ENCODE measurements around the gene AAK1.

The AAK1 gene

DNA sequence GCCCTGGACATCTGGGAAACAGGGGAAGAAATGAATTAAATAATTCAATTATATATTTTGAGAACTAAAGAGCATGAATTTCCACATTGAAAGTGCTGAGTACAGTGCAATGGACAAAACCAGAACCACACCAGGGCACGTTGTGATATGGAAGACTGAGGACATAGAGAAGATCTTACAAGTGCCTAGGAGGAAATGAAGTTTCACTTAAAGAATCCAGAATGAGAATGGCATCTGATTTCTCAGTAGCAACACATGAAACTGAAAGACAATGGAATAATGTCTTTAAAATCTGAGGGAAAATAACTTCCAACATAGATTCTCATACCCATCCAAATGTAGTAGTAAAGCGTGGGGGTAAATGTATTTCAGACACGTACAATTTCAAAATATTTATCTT is 20.3 kb upstream of the AAK1 start:
- TF ChIP-seq EGR1 (IDR thresholded peaks at IDR 0.05) (no peak), NFIC (IDR thresholded peaks at IDR 0.05) (no peak)

DNA sequence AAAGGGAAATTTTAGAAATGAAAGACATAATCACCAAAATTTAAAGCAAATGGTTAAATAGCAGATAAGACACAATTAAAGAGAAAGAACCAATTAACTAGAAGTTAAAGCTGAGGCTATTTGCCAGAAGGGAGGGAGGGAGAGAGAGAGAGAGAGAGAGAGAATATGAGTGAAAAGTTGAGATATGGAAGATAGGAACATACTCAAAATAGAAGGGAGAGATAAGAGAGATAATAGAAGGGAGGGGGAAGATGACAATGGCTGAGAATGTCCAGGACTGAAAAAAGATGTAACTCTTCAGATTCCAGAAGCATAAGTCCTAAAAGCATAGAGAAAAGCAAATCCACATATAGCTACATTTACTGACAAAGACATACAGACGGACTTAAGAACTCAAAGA is 17.1 kb upstream of the AAK1 start:
- no peak for TF ChIP-seq ZBTB7A (IDR thresholded peaks at IDR 0.05; ENCODE audit: low read depth)
- TF ChIP-seq, protein P1, sequence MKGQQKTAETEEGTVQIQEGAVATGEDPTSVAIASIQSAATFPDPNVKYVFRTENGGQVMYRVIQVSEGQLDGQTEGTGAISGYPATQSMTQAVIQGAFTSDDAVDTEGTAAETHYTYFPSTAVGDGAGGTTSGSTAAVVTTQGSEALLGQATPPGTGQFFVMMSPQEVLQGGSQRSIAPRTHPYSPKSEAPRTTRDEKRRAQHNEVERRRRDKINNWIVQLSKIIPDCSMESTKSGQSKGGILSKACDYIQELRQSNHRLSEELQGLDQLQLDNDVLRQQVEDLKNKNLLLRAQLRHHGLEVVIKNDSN (IDR thresholded peaks at IDR 0.05): no peak
- no peak for TF ChIP-seq TCF12 (IDR thresholded peaks at IDR 0.05; ENCODE audit: low read depth)
- TF ChIP-seq EGR1 (IDR thresholded peaks at IDR 0.05): no peak
- no peak for TF ChIP-seq NFIC (IDR thresholded peaks at IDR 0.05)
- TF ChIP-seq, protein P2, sequence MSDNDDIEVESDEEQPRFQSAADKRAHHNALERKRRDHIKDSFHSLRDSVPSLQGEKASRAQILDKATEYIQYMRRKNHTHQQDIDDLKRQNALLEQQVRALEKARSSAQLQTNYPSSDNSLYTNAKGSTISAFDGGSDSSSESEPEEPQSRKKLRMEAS (IDR thresholded peaks at IDR 0.05): no peak
- no peak for TF ChIP-seq FOXM1 (IDR thresholded peaks at IDR 0.05; ENCODE audit: borderline replicate concordance, low read depth)
- no peak for TF ChIP-seq YY1 (IDR thresholded peaks at IDR 0.05; ENCODE audit: low read depth)
- TF ChIP-seq TEAD4 (IDR thresholded peaks at IDR 0.05): no peak
- no peak for TF ChIP-seq TAF1 (IDR thresholded peaks at IDR 0.05; ENCODE audit: low read depth)
- TF ChIP-seq, protein P3, sequence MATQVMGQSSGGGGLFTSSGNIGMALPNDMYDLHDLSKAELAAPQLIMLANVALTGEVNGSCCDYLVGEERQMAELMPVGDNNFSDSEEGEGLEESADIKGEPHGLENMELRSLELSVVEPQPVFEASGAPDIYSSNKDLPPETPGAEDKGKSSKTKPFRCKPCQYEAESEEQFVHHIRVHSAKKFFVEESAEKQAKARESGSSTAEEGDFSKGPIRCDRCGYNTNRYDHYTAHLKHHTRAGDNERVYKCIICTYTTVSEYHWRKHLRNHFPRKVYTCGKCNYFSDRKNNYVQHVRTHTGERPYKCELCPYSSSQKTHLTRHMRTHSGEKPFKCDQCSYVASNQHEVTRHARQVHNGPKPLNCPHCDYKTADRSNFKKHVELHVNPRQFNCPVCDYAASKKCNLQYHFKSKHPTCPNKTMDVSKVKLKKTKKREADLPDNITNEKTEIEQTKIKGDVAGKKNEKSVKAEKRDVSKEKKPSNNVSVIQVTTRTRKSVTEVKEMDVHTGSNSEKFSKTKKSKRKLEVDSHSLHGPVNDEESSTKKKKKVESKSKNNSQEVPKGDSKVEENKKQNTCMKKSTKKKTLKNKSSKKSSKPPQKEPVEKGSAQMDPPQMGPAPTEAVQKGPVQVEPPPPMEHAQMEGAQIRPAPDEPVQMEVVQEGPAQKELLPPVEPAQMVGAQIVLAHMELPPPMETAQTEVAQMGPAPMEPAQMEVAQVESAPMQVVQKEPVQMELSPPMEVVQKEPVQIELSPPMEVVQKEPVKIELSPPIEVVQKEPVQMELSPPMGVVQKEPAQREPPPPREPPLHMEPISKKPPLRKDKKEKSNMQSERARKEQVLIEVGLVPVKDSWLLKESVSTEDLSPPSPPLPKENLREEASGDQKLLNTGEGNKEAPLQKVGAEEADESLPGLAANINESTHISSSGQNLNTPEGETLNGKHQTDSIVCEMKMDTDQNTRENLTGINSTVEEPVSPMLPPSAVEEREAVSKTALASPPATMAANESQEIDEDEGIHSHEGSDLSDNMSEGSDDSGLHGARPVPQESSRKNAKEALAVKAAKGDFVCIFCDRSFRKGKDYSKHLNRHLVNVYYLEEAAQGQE (IDR thresholded peaks at IDR 0.05; ENCODE audit: low read depth): no peak
- TF ChIP-seq RAD21 (IDR thresholded peaks at IDR 0.05; ENCODE audit: low read depth): no peak
- no peak for TF ChIP-seq CREB1 (IDR thresholded peaks at IDR 0.05; ENCODE audit: low read depth)
- no peak for TF ChIP-seq EP300 (IDR thresholded peaks at IDR 0.05; ENCODE audit: borderline replicate concordance)

DNA sequence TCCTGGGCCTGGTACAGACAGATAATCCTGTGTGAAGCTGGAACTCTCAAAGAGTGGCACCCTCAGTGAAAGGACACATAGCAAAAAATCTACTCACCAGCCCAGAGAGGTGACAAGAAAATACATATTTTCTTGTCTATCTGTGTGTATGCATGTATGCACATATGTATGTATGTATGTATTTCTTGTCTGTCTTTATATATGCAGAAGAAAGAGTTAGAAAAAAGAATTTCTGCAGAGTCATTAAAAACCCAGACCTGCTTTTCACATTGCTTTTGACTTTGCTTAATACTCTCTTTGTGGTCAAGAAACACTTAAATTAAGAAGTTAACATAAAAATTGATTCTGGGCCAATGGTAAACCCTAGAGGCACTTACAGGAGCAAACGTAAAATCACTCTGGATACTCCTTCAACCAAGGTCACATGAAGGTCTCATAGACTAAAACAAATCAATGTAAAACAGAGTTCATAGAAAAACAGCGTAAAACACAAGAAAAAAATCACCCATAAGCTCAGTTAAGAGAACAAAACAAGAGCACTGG is 16.5 kb upstream of the AAK1 start:
- TF ChIP-seq YY1 (IDR thresholded peaks at IDR 0.05; ENCODE audit: low read depth): no peak
- no peak for TF ChIP-seq RAD21 (IDR thresholded peaks at IDR 0.05; ENCODE audit: low read depth)
- TF ChIP-seq, protein P3 (IDR thresholded peaks at IDR 0.05; ENCODE audit: low read depth): no peak
- TF ChIP-seq, protein P1 (IDR thresholded peaks at IDR 0.05): no peak
- TF ChIP-seq EGR1 (IDR thresholded peaks at IDR 0.05): no peak
- TF ChIP-seq NFIC (IDR thresholded peaks at IDR 0.05): no peak
- TF ChIP-seq, protein P2 (IDR thresholded peaks at IDR 0.05): no peak
- no peak for TF ChIP-seq TAF1 (IDR thresholded peaks at IDR 0.05; ENCODE audit: low read depth)
- TF ChIP-seq EP300 (IDR thresholded peaks at IDR 0.05; ENCODE audit: borderline replicate concordance): no peak
- TF ChIP-seq TEAD4 (IDR thresholded peaks at IDR 0.05): no peak
- no peak for TF ChIP-seq FOXM1 (IDR thresholded peaks at IDR 0.05; ENCODE audit: borderline replicate concordance, low read depth)
- no peak for TF ChIP-seq TCF12 (IDR thresholded peaks at IDR 0.05; ENCODE audit: low read depth)
- no peak for TF ChIP-seq ZBTB7A (IDR thresholded peaks at IDR 0.05; ENCODE audit: low read depth)
- no peak for TF ChIP-seq CREB1 (IDR thresholded peaks at IDR 0.05; ENCODE audit: low read depth)
- no peak for TF ChIP-seq CEBPB (IDR thresholded peaks at IDR 0.05)

DNA sequence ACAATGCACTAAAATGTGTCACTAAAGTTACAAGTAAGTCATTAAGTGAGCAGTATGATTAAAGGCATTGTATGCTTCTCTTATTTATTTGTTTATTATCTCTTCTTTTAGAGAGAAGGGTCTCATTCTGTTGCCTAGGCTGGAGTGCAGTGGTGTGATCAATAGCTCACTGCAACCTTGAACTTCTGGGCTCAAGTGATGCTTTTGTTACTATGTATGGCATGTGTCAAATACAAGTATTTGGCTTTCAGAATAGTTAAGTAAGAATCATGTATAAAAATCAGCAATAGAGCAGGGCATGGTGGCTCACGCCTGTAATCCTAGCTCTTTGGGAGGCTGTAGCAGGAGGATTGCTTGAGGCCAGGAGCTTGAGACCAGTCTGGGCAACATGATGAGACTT is 15.8 kb upstream of the AAK1 start:
- no peak for TF ChIP-seq RAD21 (IDR thresholded peaks at IDR 0.05; ENCODE audit: low read depth)
- TF ChIP-seq TAF1 (IDR thresholded peaks at IDR 0.05; ENCODE audit: low read depth): no peak
- no peak for TF ChIP-seq YY1 (IDR thresholded peaks at IDR 0.05; ENCODE audit: low read depth)
- TF ChIP-seq, protein P3 (IDR thresholded peaks at IDR 0.05; ENCODE audit: low read depth): no peak
- no peak for TF ChIP-seq CREB1 (IDR thresholded peaks at IDR 0.05; ENCODE audit: low read depth)
- TF ChIP-seq EP300 (IDR thresholded peaks at IDR 0.05; ENCODE audit: borderline replicate concordance): no peak
- no peak for TF ChIP-seq EGR1 (IDR thresholded peaks at IDR 0.05)
- no peak for TF ChIP-seq CEBPB (IDR thresholded peaks at IDR 0.05)
- TF ChIP-seq ZBTB7A (IDR thresholded peaks at IDR 0.05; ENCODE audit: low read depth): no peak
- TF ChIP-seq TCF12 (IDR thresholded peaks at IDR 0.05; ENCODE audit: low read depth): no peak
- TF ChIP-seq, protein P2 (IDR thresholded peaks at IDR 0.05): no peak
- no peak for TF ChIP-seq NFIC (IDR thresholded peaks at IDR 0.05)
- TF ChIP-seq, protein P1 (IDR thresholded peaks at IDR 0.05): no peak
- no peak for TF ChIP-seq FOXM1 (IDR thresholded peaks at IDR 0.05; ENCODE audit: borderline replicate concordance, low read depth)
- TF ChIP-seq TEAD4 (IDR thresholded peaks at IDR 0.05): no peak

Measured in Ishikawa (cell line).